DMS153 treated with DMSO at 0.1 percent for 48 hours (cell line): ENCODE measurements around the gene MDFI.
"Not testable (repeated sequence)": the region's sequence is repeated elsewhere in the genome, so short reads cannot be mapped to it uniquely, and the experiment has no call there.

ENCODE experiments used
- DNase-seq: peaks from one replicate; lab custom pipeline; 2025; ENCODE audit not compliant: unreplicated experiment; lab: John Stamatoyannopoulos, UW

Gene MDFI

GRCh38 chr6:41602422-41602743, 35.9 kb upstream of the MDFI start:
- no peak for DNase-seq

DNA sequence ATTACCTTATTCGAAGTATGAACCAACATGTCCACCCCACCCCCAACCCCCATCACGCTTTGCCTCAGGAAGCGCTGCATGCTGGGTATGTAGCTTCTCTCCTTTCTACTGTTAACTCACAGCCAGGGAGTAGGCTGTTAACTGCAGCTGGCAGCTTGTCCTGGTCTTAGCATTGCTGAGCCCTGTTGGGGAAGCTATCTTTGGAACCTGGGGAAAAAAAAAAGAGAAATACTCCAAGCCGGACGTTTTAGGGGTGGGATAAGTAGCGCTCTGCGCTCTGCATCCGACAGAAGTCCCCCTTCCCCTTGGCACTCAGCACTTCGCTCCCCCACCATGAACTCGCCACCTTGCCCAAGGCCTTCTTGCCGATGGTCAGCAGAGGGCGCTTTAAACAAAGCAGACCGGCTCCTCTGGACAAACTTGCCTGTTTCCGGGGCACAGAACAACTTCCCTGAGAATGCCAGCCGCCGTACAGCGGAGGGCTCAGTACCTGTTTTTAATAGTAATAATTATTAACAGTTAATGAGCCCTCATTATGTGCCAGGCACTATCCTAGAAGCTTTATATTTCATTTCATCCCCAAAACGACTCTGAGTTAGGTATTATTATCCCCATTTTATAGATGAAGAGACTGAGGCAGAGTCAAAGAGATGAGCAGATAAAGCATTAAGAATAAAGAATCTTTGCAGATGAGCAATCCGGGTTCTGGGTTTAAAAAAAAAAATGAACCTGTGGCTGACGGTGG, 35.2 kb upstream of the MDFI start:
- peak; percentile 83 for DNase-seq

- DNase-seq = no peak
Observed at GRCh38 chr6:41604006-41604405, 34.3 kb upstream of the MDFI start.

DNA sequence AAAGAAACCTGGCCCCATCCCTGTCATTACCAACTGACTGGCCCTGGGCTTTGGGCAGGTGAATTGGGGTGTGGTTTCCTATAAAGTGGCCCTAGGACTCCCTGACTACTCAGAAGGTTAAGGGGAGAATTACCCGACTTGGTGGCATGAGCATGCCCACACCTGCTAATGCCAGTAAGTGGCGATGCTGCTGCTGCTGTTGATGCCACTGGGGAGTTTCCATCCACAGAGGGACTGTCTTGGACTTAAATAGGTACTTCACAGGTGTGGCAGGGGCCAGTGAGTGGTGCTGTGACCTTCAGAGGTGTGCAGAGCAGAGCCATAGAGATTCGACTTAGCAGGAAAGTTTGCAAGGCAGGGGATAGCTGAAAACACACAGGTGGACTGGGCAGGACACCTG, 32.6 kb upstream of the MDFI start:
- no peak for DNase-seq

DNA sequence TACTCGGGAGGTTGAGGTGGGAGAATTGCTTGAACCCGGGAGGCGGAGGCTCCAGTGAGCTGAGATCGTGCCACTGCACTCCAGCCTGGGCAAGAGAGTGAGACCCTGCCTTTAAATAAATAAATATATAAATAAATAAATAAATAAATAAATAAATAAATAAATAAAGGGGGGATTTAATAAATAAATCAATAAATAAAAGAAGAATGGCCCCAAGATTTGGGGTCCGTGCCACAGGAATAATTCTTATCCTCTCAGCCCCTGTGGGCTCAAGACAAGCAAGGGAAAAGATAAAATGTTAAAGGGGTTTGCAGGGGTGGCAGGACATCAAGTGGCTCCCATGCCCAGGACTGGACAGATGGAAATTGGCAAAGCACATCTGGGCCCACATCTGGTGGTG, 31.2 kb upstream of the MDFI start:
- no peak for DNase-seq

GRCh38 chr6:41607736-41608135, 30.5 kb upstream of the MDFI start:
- DNase-seq = no peak

GRCh38 chr6:41608443-41609151, 29.7 kb upstream of the MDFI start:
- no peak for DNase-seq

- DNase-seq = no peak
Observed at GRCh38 chr6:41614715-41615114, 23.6 kb upstream of the MDFI start.

GRCh38 chr6:41615311-41615710, 23.0 kb upstream of the MDFI start:
- DNase-seq = no peak

DNA sequence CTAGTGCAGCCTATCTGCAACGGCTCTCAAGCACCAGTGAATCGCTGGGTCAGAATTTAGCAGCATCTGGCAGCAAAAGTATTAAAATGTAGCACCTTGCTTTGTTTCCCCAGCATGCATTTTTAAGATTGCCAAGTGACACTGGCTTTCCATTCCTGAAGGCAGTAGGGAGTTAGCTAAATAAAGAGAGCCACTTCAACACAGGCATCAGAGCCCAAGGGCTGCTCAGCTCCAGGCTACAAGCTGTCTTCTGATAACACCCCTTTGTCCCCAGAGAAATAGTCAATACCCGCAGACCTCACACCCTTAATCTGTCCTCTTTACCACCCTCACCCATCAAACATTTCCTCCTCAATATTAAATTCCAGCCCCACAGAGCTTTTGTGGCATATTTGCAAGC, 19.7 kb upstream of the MDFI start:
- no peak for DNase-seq

- not testable (repeated sequence) for DNase-seq
Observed at GRCh38 chr6:41619193-41619592, 19.1 kb upstream of the MDFI start.

GRCh38 chr6:41621367-41621766, 16.9 kb upstream of the MDFI start:
- DNase-seq = no peak

GRCh38 chr6:41621802-41622201, 16.5 kb upstream of the MDFI start:
- no peak for DNase-seq

GRCh38 chr6:41622206-41622988, 15.9 kb upstream of the MDFI start:
- DNase-seq = no peak

DNA sequence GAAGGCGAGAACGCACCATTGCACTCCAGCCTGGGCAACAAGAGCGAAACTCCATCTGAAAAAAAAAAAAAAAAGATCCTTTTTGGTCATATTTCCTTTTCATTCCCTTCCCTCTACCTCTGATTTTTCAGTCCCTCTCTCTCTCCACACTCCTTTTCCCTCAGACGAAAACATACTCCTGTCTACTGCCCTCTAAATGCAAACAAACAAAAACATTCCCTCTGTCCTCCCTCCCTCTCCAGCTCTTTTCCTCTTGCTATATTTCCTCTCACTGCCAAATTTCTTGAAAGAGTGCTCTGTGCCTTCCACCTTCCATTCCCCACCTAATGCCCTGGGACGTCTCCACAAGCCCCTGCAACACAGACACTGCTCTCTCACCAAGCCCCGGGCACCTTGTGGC, 14.9 kb upstream of the MDFI start:
- DNase-seq = no peak

DNA sequence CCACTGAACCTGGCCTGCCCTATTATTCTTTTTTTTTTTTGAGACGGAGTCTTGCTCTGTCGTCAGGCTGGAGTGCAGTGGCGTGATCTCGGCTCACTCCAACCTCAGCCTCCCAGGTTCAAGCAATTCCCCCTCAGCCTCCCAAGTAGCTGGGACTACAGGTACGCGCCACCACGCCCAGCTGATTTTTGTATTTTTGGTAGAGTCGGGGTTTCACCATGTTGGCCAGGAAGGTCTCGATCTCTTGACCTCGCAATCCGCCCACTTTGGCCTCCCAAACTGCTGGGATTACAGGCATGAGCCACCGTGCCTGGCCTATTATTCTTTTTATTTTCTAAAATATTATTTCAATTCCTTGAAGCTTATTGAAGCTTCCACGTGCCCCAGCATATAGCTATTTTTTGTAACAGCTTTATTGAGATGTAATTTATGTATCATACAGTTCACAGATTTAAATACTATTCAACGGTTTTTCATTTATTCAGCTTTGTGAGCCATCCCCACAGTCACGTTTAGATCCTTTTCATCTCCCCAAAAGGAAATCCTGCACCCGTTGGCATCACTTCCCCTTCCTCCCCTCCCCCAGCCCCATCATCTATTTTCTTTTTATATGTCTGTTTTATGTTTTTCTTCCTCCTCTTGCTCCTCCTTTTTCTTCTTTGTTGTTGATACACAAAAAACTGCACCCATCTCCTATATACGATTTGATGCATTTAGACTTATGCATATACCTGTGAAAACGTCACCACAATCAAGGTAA, 13.5 kb upstream of the MDFI start:
- DNase-seq = no peak

DNA sequence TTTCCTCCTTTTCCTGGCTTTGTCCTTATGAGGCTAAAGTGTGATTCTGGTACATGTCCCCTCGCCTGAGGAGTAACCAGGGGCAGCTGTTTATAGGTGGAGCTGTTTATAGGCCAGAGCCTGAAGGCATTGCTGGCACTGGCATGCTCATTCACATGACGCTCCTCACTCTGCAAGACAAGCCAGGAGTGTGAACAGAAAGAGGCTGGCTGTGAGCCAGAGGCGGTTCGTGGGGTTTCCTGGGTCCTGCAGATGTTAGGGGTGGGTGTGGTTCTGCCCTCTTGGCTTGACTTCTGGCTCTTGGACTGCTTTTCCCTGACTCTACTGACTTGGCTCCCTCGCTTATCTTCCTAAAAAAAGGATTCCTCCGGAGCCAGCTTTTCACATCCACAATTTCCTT, 12.8 kb upstream of the MDFI start:
- peak; percentile 39 for DNase-seq

GRCh38 chr6:41626022-41626421, 12.2 kb upstream of the MDFI start:
- DNase-seq = no peak

DNA sequence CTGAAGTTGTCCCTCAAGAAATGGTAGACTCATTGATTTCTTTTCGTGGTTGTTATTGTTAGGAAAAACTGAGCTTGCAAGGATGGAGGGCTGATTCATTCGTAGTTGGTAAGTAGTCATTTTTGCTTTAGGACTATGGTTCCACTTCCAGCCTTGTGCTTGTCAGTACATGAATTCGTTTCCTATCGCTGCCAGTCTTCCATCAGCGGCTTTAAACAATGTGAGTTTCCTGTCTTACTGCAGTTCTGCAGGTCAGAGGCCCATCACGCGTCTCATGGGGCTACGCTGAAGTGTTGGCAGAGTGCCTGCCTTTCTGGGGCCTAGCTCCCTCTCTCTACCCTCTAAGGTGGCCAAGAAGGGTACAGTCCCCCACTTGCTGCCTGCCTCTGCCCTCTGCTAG, 11.4 kb upstream of the MDFI start:
- DNase-seq = peak; percentile 55

DNA sequence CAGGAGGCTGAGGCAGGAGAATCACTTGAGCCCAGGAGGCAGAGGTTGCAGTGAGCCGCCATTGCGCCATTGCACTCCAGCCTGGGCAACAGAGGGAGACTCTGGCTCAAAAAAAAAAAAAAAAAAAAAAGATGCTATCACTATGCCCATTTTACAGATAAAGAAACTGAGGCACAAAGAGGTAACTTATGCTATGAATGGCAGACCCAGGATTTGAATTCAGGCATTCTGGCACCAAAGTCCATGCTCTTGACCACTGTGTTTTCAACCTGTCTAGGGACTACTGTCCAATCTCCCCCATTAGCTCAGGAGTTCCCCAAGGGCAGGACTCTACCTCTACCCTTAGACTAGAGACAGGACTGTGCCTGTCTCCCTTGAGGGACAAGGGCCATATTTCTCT, 9.1 kb upstream of the MDFI start:
- no peak for DNase-seq

- DNase-seq = no peak
Observed at GRCh38 chr6:41630069-41630468, 8.2 kb upstream of the MDFI start.
